ENCODE data around the gene GPD2.

GPD2 gene

GRCh38 chr2:156625360-156626170 is 189.4 kb downstream of the GPD2 start:
- DNase-seq (ENCODE audit: low spot score): no peak
- H3K9me3 Mint-ChIP-seq: no peaks in the 10 kb centered on the region
- no peak overlapping the region for H3K27ac Mint-ChIP-seq
- no peaks in the 10 kb centered on the region for H3K36me3 Mint-ChIP-seq (ENCODE audit: low read depth)
- no peak overlapping the region for H3K4me3 Mint-ChIP-seq
- H3K4me1 Mint-ChIP-seq (ENCODE audit: low read depth): no peaks in the 10 kb centered on the region
- H3K27me3 Mint-ChIP-seq (ENCODE audit: low read depth): peaks cover 5% of the 10 kb centered on the region

DNA sequence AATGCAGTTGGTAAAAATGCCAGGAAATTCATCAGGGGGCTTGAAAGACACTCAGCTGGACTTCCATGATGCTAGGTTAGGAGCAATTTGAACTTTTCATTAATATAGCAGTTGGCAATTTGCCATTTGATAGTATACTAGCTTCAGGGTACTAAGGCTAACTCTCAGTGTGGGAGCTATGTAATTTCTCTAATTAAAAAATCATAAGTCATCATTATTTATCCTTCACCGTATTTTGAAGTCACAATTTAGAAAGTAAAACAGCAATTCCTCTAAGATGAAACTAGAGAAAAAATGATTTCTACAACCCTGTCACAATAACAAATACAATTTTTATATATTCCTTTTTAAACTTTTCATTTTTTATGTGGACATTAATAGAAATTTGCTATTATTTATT is 190.8 kb downstream of the GPD2 start:
- no peak overlapping the region for H3K4me3 Mint-ChIP-seq
- DNase-seq (ENCODE audit: low spot score): no peak
- peaks cover 6% of the 10 kb centered on the region for H3K27me3 Mint-ChIP-seq (ENCODE audit: low read depth)
- no peaks in the 10 kb centered on the region for H3K36me3 Mint-ChIP-seq (ENCODE audit: low read depth)
- H3K9me3 Mint-ChIP-seq: no peaks in the 10 kb centered on the region
- no peak overlapping the region for H3K27ac Mint-ChIP-seq
- no peaks in the 10 kb centered on the region for H3K4me1 Mint-ChIP-seq (ENCODE audit: low read depth)

GRCh38 chr2:156630579-156631337 is 194.6 kb downstream of the GPD2 start:
- H3K4me1 Mint-ChIP-seq (ENCODE audit: low read depth): no peaks in the 10 kb centered on the region
- DNase-seq (ENCODE audit: low spot score): no peak
- no peaks in the 10 kb centered on the region for H3K36me3 Mint-ChIP-seq (ENCODE audit: low read depth)
- no peaks in the 10 kb centered on the region for H3K9me3 Mint-ChIP-seq
- H3K27me3 Mint-ChIP-seq (ENCODE audit: low read depth): peaks cover 13% of the 10 kb centered on the region
- no peak overlapping the region for H3K4me3 Mint-ChIP-seq
- H3K27ac Mint-ChIP-seq: no peak overlapping the region

- Mint-ChIP-seq H3K4me3 (no peak overlapping the region), H3K4me1 (ENCODE audit: low read depth) (no peaks in the 10 kb centered on the region), H3K9me3 (no peaks in the 10 kb centered on the region), H3K36me3 (ENCODE audit: low read depth) (no peaks in the 10 kb centered on the region), H3K27ac (no peak overlapping the region), H3K27me3 (ENCODE audit: low read depth) (peaks cover 10% of the 10 kb centered on the region)
- DNase-seq (ENCODE audit: low spot score): no peak
Observed at GRCh38 chr2:156635646-156636045, 199.5 kb downstream of the GPD2 start.
